ENCODE results near the gene ATG4B. TPM values are rescaled to one million over a fixed set of nuclear protein-coding genes. Genes with fewer than 3 reads are reported as not detected.
A peak's percentile ranks its signal among the peaks of the same experiment; 100 is the strongest.

Gene ATG4B
- total and polyA plus RNA-seq, 2 of the 8 experiments (the other 6 are each of a cell fraction or from before 2014, with no cell fraction given) = 103 to 155 TPM

DNA sequence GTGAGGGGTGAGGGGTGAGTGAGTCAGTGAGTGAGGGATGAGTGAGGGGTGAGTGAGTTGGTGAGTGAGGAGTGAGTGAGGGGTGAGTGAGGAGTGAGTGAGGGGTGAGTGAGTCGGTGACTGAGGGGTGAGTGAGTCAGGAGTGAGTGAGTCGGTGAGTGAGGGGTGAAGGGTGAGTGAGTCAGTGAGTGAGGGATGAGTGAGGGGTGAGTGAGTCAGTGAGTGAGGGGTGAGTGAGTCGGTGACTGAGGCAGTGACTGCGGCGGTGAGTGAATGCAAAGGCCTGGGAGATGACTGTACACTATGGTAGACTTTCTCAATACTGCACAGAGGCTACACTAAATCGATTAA lies 17.1 kb upstream of the ATG4B start:
- H4K20me1 ChIP-seq (replicated peaks in 1 of 2; ENCODE audit: control insufficient read depth in 1 of 2, insufficient read depth in 2 of 2, low read length in 2 of 2) = peaks cover 2 to 6% of the 10 kb centered on the region in 2 experiments
- H2BK12ac ChIP-seq (ENCODE audit: low read depth, low read length) = no peak overlapping the region
- no peak overlapping the region for H3K23ac ChIP-seq (ENCODE audit: insufficient read length)
- H3K9ac ChIP-seq (replicated peaks in 1 of 4; ENCODE audit: extremely low read depth in 1 of 4, low read depth in 3 of 4, low read length in 3 of 4) = no peak overlapping the region
- H2BK120ac ChIP-seq (replicated peaks; ENCODE audit: low read depth, low read length) = no peak overlapping the region
- H3K18ac ChIP-seq (ENCODE audit: extremely low read depth, low read length) = no peak overlapping the region
- WGBS, 2 experiments (ENCODE audit: extremely low coverage in 1 of 2, insufficient coverage in 1 of 2, insufficient read length in 1 of 2, insufficient replicate concordance in 2 of 2, low coverage in 1 of 2, low lambda C conversion rate in 2 of 2, missing lambda C conversion rate in 1 of 2) = 100% methylated on average over 6 of the region's 6 CpGs; no CpG with 5 or more reads in 1 of the 2 experiments
- H3K4me2 ChIP-seq (ENCODE audit: insufficient read depth in 1 of 2, low read depth in 2 of 2, low read length in 2 of 2) = no peak overlapping the region
- H2AFZ ChIP-seq (ENCODE audit: low read length) = no peak overlapping the region
- peaks cover 12% of the 10 kb centered on the region for H3K79me1 ChIP-seq (ENCODE audit: low read depth, low read length)
- DNase-seq (ENCODE audit: low read depth in 1 of 2, low spot score in 2 of 2) (no peak), FAIRE-seq (no peak)
- TF ChIP-seq, protein P1, sequence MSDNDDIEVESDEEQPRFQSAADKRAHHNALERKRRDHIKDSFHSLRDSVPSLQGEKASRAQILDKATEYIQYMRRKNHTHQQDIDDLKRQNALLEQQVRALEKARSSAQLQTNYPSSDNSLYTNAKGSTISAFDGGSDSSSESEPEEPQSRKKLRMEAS (IDR thresholded peaks at IDR 0.05) = no peak
- peak; percentile 99 for TF ChIP-seq ASH2L (IDR thresholded peaks at IDR 0.05; ENCODE audit: low read length)
- H2BK15ac ChIP-seq (ENCODE audit: low read length) = no peak overlapping the region
- H2BK5ac ChIP-seq (ENCODE audit: low read depth, low read length) = no peak overlapping the region
- H3K14ac ChIP-seq (ENCODE audit: insufficient read length) = no peak overlapping the region
- H3K4me1 ChIP-seq (replicated peaks in 1 of 4; ENCODE audit: control insufficient read depth in 3 of 4, insufficient read depth in 4 of 4, low read length in 3 of 4) = peaks cover 0 to 6% (median 2%) of the 10 kb centered on the region in 4 experiments; a peak in 5 of 7 replicates
- no peak overlapping the region for H2AK5ac ChIP-seq (ENCODE audit: low read depth, low read length)
- CTCF ChIA-PET (ENCODE audit: partially characterized antibody) = interaction anchor here (1.1 kb wide), 1 partner anchor 77 kb away, joined by 3 read pairs; no protein-coding TSS in a partner anchor
- H2BK20ac ChIP-seq (ENCODE audit: low read length) = no peak overlapping the region
- H3K79me2 ChIP-seq (ENCODE audit: control insufficient read depth in 1 of 2, insufficient read depth in 2 of 2, low read length in 2 of 2) = peaks cover 2 to 29% of the 10 kb centered on the region in 2 experiments; a peak in 3 of 4 replicates
- H3K27ac ChIP-seq (ENCODE audit: low read depth, low read length) = no peak overlapping the region
- no peak overlapping the region for H3K4me3 ChIP-seq (ENCODE audit: extremely low read depth in 1 of 4, insufficient read depth in 2 of 4, low read depth in 3 of 4, low read length in 4 of 4)
- no peak overlapping the region for H4K5ac ChIP-seq (ENCODE audit: insufficient read length, low read depth, low read length)
- peaks cover 4% of the 10 kb centered on the region; the same call in 1 of the 2 replicates for H3K23me2 ChIP-seq (ENCODE audit: low read depth, low read length)
- POLR2A ChIA-PET (ENCODE audit: partially characterized antibody) = interaction anchor here (1.0 kb wide), 1 partner anchor 17 kb away, joined by 3 read pairs; the partner anchor contains the start of gene ATG4B
- no peak overlapping the region for H4K8ac ChIP-seq (ENCODE audit: extremely low read depth, insufficient read depth, low read length)
- no peaks in the 10 kb centered on the region for H3K27me3 ChIP-seq (replicated peaks in 1 of 4; ENCODE audit: control insufficient read depth in 3 of 4, extremely low read depth in 1 of 4, insufficient read depth in 3 of 4, low read length in 3 of 4)
- H3K4ac ChIP-seq (replicated peaks; ENCODE audit: insufficient read length, low read depth, low read length) = no peak overlapping the region
- no peak overlapping the region for H4K91ac ChIP-seq (replicated peaks; ENCODE audit: insufficient read length, low read length)
- no peaks in the 10 kb centered on the region for H3K36me3 ChIP-seq (ENCODE audit: control insufficient read depth in 2 of 4, insufficient read depth in 4 of 4, low read length in 3 of 4)
- H3K56ac ChIP-seq (replicated peaks; ENCODE audit: insufficient read length, low read depth, low read length) = no peak overlapping the region
- no peaks in the 10 kb centered on the region for H3K9me3 ChIP-seq (ENCODE audit: insufficient read depth in 2 of 2, low read depth in 1 of 2, low read length in 1 of 2)

Measured in H1 (cell line).